H1 (cell line): ENCODE data around the gene ABI1. TPM values are rescaled to one million over a fixed set of nuclear protein-coding genes. Genes with fewer than 3 reads are reported as not detected.

Source experiments
- GABPA ChIP-seq: IDR thresholded peaks from 2 replicates; pipeline ENCODE4 v1.6.1; 2011; ENCODE audit warnings: mild to moderate bottlenecking, low read length, moderate library complexity, borderline replicate concordance; ENCODE audit not compliant: insufficient read depth
- JUND ChIP-seq: IDR thresholded peaks from 2 replicates; pipeline ENCODE4 v1.6.1; 2011; ENCODE audit warnings: mild to moderate bottlenecking, improper control_type of control experiment, low read length
- MAFK ChIP-seq: IDR thresholded peaks from 2 replicates; pipeline ENCODE4 v1.6.1; 2012; ENCODE audit warnings: low read depth, mild to moderate bottlenecking, improper control_type of control experiment, low read length
- NRF1 ChIP-seq: IDR thresholded peaks from 2 replicates; pipeline ENCODE4 v1.6.1; 2011; ENCODE audit warnings: mild to moderate bottlenecking, low read depth, low read length, improper control_type of control experiment
- RXRA ChIP-seq: IDR thresholded peaks from 2 replicates; pipeline ENCODE4 v1.6.1; 2011; ENCODE audit warnings: low read depth, mild to moderate bottlenecking, low read length, moderate library complexity; ENCODE audit not compliant: insufficient read depth
- TBP ChIP-seq: IDR thresholded peaks from 2 replicates; pipeline ENCODE4 v1.6.1; 2011; ENCODE audit warnings: low read depth, low read length, improper control_type of control experiment
- polyA plus RNA-seq, 7 experiments: library from polyadenylated mRNA; depleted of rRNA in 3 of 7; stranded (reverse) in 5 of 7; unstranded in 2 of 7; fragments of >200 nt in 5 of 7; fragments of 200-250 nt in 2 of 7; gene quantifications; 1 replicate in 5 of 7; 2 replicates in 1 of 7; 4 replicates in 1 of 7; pipeline versions ENCODE4 v1.2.1 to v1.2.3, GENCODE V29; 2011 to 2013; ENCODE audit warnings: missing spikeins in 2 of 7, mixed read lengths in 2 of 7
- total RNA-seq: library from RNA; stranded (reverse); fragmentation: NEBNext Ultra II Directional; extraction: Animal tissue kit (Norgen Biotek cat#: 25700); gene quantifications from 2 replicates; pipeline ENCODE4 v1.2.1, GENCODE V29; 2021

ABI1 gene
- total and polyA plus RNA-seq, 2 of the 8 experiments (the other 6 are each of a cell fraction or from before 2014, with no cell fraction given), result 35.4 to 37.0 TPM

DNA sequence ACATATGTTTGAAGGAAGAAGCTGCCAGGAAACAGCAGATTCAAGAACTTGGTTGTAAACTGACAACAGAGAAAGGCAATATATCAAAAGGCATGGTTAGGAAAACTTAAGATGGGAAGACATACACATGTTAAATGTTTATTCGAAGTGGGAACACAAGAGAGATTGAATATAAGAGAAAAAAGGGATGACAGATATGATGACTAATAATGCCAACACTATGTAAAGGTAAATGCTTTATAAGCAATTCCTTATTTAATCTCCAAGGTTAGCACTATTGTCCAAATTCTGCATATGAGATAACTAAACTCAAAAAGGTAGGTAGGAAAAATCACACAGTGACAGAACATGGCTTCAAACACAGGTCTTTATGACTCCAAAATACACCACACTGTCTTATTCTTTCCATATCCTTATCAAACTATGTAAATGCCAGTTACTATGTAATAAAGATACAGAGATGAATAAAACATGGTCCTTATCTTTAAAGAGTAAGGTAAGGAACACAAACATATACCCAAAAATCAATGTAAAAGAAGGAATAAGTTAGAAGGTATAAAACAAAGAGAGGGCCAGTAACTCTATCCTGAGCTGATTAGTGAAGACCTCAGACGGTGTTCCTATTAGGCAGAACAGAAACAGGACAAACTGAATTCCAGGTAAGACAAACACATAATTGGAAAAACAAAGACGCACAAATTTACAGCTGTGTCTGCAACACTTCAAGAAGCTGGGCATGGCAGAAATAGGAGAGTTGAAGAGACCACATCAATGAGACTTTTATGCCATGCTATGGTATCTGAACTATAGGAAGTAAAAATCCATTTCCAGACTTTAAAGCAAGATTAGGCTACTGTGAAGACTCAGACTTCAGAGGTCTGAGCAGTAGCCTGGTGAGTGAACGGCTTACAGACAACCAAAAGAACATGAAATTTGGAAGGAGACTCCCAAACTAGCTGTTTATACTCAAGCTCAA is 56.1 kb downstream of the ABI1 start (continued):
- no peak for TF ChIP-seq MAFK
- TF ChIP-seq GABPA, result no peak
- TF ChIP-seq TBP, result no peak
- TF ChIP-seq NRF1, result no peak
- no peak for TF ChIP-seq JUND
- TF ChIP-seq RXRA, result no peak
